T47D (cell line): Measurements from ENCODE around the gene GRAP.

ENCODE experiments used
- DNase-seq, 2 experiments: peaks; one replicate each; pipeline versions ENCODE4 v3.0.0 to v3.0.0-alpha.2; 2011 to 2012; ENCODE audit warnings: low read depth in 1 of 2, low spot score in 1 of 2
- JUND ChIP-seq: IDR thresholded peaks from 2 replicates; pipeline ENCODE4 v1.6.1; 2012; ENCODE audit warnings: low read depth
- in situ Hi-C: cut with HindIII; loops from 2 replicates; pipeline ENCODE4 v1.10.0; 2016; ENCODE audit warnings: low sequenced_read_pairs, low pct_unique_long_range_greater_than_20kb

GRAP gene

GRCh38 chr17:19016881-19017280, 29.9 kb downstream of the GRAP start:
- in situ Hi-C loops, result no loop called here
- no peak for DNase-seq
- no peak for TF ChIP-seq JUND

GRCh38 chr17:19016297-19016696, 30.5 kb downstream of the GRAP start:
- in situ Hi-C loops, result no loop called here

GRCh38 chr17:19015428-19015827, 31.3 kb downstream of the GRAP start:
- TF ChIP-seq JUND, result no peak
- in situ Hi-C loops, result no loop called here
- DNase-seq, result no peak

More at GRCh38 chr17:19016297-19016696, 30.5 kb downstream of the GRAP start:
- DNase-seq, result no peak
- no peak for TF ChIP-seq JUND

GRCh38 chr17:19014628-19015215, 32.0 kb downstream of the GRAP start:
- in situ Hi-C loops, result no loop called here
- TF ChIP-seq JUND, result no peak
- no peak for DNase-seq

GRCh38 chr17:19013806-19014627, 32.7 kb downstream of the GRAP start:
- no peak for TF ChIP-seq JUND
- no peak for DNase-seq
- in situ Hi-C loops, result no loop called here

- no peak for TF ChIP-seq JUND
- no peak for DNase-seq
- in situ Hi-C loops, result no loop called here
Measured at GRCh38 chr17:19013226-19013625, 33.5 kb downstream of the GRAP start.

- in situ Hi-C loops, result no loop called here
- TF ChIP-seq JUND, result no peak
- DNase-seq, result no peak
Measured at GRCh38 chr17:19012171-19013080, 34.3 kb downstream of the GRAP start.

- in situ Hi-C loops, result no loop called here
- DNase-seq, result no peak
- no peak for TF ChIP-seq JUND
Measured at GRCh38 chr17:19011581-19011980, 35.2 kb downstream of the GRAP start.

- TF ChIP-seq JUND, result no peak
- DNase-seq, result no peak
- in situ Hi-C loops, result no loop called here
Measured at GRCh38 chr17:19010729-19011505, 35.8 kb downstream of the GRAP start.

GRCh38 chr17:19009970-19010369, 36.8 kb downstream of the GRAP start:
- no peak for DNase-seq
- TF ChIP-seq JUND, result no peak
- in situ Hi-C loops, result no loop called here

- in situ Hi-C loops, result no loop called here
- DNase-seq, result no peak
- no peak for TF ChIP-seq JUND
Measured at GRCh38 chr17:19006698-19007097, 40.1 kb downstream of the GRAP start.
